ENCODE results near the gene MIOX.
A peak's percentile ranks its signal among the peaks of the same experiment; 100 is the strongest.

Gene MIOX

DNA sequence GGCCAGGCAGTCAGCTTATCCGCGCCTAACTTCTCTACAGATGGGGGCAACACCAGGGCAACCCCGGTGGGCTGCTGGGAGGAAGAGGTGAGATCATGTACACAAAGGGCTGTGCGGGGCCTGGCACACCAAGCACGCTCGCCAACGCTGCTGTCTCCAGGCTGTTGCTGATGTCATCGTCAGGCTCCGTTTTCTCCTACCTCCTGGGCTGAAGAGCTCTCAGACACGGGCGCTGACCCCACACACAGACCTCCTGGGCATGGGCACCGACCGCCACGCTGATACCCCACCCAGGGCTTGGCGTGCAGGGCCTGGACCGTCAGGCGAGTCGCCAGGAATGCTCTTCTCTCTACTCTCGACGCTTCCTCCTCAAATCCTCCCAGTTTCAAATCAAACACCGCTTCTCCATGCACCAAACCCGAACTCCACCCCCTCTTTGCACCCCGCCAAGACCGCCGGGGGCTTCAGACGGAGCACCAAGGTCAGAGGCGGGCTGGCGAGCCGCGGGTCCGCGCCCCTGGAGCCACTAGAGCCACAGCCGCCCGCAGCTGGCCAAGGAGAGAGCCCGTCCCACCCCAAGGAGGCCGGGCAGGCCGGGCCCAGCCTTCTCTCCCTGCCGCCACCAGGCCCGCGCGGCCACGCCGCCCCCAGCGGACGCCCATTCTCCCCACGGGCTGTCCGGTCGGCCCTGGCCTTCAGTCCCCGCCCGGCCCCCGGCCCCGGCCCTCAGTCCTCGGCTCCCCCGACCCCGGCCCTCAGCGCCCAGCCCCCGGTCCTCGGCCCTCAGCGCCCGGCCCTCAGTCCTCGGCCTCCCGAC, 12.6 kb upstream of the MIOX start:
- DNase-seq (ENCODE audit: low read depth in 2 of 2) = no peak

GRCh38 chr22:50474710-50475651, 11.7 kb upstream of the MIOX start, which contains the start of gene SBF1:
Gene SBF1 (minus strand): TSS chr22:50475035. CDS start chr22:50474840, 195 bp downstream.
- peak; percentile 76 to 83 for DNase-seq (ENCODE audit: low read depth in 2 of 2)

DNA sequence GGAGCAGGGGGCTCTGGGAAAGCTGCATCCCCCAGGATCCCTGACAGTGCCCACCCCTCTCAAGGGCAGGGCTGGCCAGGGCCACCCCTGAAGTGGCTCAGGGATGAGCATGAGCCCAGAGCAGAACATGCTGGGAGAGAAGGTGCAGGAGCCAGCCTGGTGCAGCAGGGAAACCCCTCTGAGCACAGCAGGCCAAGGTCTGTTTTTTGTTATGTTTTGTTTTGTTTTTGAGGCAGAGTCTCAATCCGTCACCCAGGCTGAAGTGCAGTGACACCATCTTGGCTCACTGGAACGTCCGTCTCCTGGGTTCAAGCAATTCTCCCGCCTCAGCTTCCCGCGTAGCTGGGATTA, 11.0 kb upstream of the MIOX start:
- no peak for DNase-seq (ENCODE audit: low read depth in 2 of 2)

- no peak for DNase-seq (ENCODE audit: low read depth in 2 of 2)
Measured at GRCh38 chr22:50476868-50477267, 9.8 kb upstream of the MIOX start.

DNA sequence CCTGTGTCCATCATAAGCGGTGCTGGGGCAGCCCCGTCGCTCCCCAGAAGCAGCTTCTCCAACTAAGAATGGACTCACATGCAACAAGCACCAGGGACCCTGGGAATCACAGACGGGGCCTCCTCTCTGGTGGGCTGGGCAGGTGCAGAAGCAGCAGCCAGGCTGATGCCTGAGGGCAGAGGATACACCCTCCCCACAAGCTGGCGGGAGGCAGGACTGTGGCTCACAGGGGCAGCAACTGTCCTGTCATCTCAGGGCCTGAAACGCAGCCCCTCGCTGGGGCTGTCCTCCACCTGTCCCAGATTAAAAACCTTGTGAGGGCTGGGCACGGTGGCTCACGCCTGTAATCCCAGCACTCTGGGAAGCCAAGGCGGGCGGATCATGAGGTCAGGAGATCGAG, 8.7 kb upstream of the MIOX start:
- no peak for DNase-seq (ENCODE audit: low read depth in 2 of 2)

- DNase-seq (ENCODE audit: low read depth in 2 of 2) = no peak
Measured at GRCh38 chr22:50479721-50480120, 6.9 kb upstream of the MIOX start.

DNA sequence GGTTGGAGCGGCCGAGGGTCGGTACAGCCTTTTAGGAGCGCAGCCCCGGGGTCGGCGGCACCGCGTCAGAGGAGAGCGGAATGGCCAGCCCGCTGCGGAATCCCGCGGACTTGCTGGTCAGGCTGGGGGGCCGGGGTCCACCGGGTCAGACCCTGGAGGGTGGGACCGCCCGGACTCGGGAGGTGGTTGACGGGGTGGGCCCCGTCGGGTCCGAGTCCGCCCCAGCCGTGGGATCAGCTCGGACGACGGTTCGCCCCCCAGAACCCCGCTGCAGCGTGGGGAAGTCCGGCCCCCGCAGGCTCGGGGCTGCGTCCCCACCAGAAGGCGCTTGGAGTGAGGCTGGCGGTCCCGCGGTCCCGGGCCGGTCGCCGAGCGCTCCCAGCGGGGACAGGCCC, 5.6 kb upstream of the MIOX start:
- DNase-seq (ENCODE audit: low read depth in 2 of 2) = no peak

- DNase-seq (ENCODE audit: low read depth in 2 of 2) = peak; percentile 25 to 40
Measured at GRCh38 chr22:50481440-50482106, 5.1 kb upstream of the MIOX start, which contains the start of gene ADM2. Gene ADM2 (plus strand): TSS chr22:50481543. CDS start chr22:50481848, 305 bp downstream.

GRCh38 chr22:50482107-50483074, 4.3 kb upstream of the MIOX start:
- no peak for DNase-seq (ENCODE audit: low read depth in 2 of 2)

- no peak for DNase-seq (ENCODE audit: low read depth in 2 of 2)
Measured at GRCh38 chr22:50483106-50483505, 3.6 kb upstream of the MIOX start.

- DNase-seq (ENCODE audit: low read depth in 2 of 2) = no peak
Measured at GRCh38 chr22:50483556-50483955, 3.1 kb upstream of the MIOX start.

DNA sequence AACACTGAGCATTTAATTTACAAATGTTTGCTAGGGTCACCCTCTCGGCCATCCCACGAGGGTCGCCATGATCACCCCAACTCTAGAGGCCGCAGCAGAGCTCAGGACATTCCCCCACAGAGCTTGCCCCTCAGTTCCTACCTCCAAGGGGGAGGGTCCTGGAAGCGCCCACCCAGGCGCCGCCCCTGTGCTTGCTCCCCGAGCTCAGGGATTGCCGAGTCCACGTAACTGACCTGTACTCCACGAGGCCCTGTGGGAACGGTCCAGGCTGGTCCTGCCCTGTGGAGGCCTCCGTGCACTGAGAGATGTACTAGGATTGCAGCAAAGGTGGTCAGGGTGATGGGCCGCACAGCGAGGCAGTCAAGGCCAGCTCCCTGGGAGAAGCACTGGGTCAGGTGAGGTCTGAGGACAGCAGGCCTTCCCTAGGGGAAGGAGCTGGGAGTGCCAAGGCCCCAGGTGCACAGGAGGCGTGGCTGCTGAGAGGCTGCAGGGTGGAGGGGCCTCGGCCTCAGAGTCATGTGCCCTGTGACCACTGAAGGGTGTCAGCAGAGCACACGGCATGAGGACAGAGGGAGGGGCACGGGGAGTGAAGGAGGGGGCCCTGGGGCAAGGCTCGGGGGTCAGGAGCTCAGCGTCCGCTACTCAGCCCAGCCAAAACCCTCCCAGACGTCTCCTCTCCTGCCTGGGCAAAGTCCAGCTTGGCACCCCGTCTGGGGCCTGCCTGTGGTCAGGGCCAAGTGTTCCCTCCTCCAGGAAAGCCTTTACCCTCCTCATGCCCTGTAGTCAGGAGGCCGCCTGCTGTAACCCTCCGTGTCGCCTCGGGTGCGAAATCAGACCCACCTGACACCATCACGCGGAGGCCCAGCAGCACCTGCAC, 2.4 kb upstream of the MIOX start:
- DNase-seq (ENCODE audit: low read depth in 2 of 2) = no peak

GRCh38 chr22:50485221-50486131, 1.2 kb upstream of the MIOX start:
- no peak for DNase-seq (ENCODE audit: low read depth in 2 of 2)

- no peak for DNase-seq (ENCODE audit: low read depth in 2 of 2)
Measured at GRCh38 chr22:50487290-50488005, 789 bp downstream of the MIOX start.

DNA sequence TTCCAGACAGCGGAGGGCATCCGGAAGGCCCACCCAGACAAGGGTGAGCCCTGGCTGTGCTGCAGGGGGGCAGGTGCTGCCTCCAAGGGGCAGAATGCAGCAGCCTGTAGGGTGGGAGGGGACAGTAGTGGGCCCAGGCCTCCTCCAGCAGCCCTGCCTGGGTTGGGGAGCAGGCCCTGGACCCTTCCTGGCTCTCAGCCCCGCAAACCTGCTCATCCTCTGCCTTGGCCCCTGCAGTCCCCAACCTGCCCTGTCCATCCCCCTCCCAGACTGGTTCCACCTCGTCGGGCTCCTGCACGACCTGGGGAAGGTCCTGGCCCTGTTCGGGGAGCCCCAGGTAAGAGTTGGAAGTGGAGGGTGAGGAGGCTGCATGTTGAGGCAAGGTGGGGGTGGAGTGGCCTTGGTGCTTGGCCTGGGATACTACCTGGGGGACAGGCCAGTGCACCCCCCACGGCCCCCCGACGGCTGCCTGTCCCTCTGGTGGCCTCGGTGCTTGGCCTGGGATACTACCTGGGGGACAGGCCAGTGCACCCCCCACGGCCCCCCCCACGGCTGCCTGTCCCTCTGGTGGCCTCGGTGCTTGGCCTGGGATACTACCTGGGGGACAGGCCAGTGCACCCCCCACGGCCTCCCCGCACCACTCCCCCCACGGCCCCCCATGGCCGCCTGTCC, 1.5 kb downstream of the MIOX start:
- DNase-seq (ENCODE audit: low read depth in 2 of 2) = no peak

DNA sequence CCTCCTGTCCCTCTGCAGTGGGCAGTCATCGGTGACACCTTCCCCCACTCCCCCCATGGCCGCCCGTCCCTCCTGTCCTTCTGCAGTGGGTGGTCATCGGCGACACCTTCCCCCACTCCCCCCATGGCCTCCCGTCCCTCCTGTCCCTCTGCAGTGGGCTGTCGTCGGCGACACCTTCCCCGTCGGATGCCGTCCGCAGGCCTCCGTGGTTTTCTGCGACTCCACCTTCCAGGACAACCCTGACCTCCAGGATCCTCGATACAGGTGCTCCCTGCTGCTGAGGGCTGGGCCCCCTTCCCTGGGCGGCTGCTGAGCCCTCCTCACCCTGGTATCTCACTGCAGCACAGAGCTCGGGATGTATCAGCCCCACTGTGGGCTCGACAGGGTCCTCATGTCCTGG, 2.2 kb downstream of the MIOX start:
- no peak for DNase-seq (ENCODE audit: low read depth in 2 of 2)

- DNase-seq (ENCODE audit: low read depth in 2 of 2) = no peak
Measured at GRCh38 chr22:50489363-50490243, 2.9 kb downstream of the MIOX start.
